ENCODE results near the gene IMPDH1.

DNA sequence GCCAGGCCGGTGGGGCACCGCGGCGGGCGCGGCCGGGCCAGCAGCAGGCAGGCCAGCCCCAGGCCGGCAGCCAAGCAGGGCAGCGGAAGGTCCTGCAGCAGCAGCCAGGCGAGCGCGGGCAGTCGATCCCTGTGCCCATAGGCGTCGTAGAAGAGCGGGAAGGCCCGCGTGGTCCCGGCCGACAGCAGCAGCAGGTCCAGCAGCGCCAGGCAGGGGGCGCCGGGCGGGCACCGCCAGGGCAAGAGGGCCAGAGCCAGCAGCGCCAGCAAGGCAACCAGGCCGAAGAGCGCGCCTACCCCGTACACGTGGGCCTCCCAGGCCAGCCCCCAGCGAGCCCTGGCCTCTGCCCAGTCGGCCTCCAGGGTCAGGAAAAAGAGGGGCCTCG is 57.6 kb downstream of the IMPDH1 start:
- TF ChIP-seq, protein P1, sequence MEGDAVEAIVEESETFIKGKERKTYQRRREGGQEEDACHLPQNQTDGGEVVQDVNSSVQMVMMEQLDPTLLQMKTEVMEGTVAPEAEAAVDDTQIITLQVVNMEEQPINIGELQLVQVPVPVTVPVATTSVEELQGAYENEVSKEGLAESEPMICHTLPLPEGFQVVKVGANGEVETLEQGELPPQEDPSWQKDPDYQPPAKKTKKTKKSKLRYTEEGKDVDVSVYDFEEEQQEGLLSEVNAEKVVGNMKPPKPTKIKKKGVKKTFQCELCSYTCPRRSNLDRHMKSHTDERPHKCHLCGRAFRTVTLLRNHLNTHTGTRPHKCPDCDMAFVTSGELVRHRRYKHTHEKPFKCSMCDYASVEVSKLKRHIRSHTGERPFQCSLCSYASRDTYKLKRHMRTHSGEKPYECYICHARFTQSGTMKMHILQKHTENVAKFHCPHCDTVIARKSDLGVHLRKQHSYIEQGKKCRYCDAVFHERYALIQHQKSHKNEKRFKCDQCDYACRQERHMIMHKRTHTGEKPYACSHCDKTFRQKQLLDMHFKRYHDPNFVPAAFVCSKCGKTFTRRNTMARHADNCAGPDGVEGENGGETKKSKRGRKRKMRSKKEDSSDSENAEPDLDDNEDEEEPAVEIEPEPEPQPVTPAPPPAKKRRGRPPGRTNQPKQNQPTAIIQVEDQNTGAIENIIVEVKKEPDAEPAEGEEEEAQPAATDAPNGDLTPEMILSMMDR (conservative IDR thresholded peaks at IDR 0.05) = no peak
- no peak for TF ChIP-seq EZH2 (IDR thresholded peaks at IDR 0.05; ENCODE audit: low read depth)

Measured in PC-9 (cell line).